ENCODE measurements around the gene FBXO40.

The FBXO40 gene

GRCh38 chr3:121662742-121663141, 69.6 kb downstream of the FBXO40 start:
- DNase-seq (ENCODE audit: low read depth) = no peak

- no peak for DNase-seq (ENCODE audit: low read depth)
These were observed 70.1 kb downstream of the FBXO40 start for GRCh38 chr3:121663171-121663847.

- DNase-seq (ENCODE audit: low read depth) = no peak
These were observed 72.3 kb downstream of the FBXO40 start for GRCh38 chr3:121665488-121665887.

GRCh38 chr3:121667333-121667732, 74.2 kb downstream of the FBXO40 start:
- DNase-seq (ENCODE audit: low read depth) = no peak

GRCh38 chr3:121670676-121671075, 77.5 kb downstream of the FBXO40 start:
- DNase-seq (ENCODE audit: low read depth) = no peak

GRCh38 chr3:121677141-121677540, 84.0 kb downstream of the FBXO40 start:
- no peak for DNase-seq (ENCODE audit: low read depth)

Data from HS-27A (cell line).